Adrenal gland (tissue), 5 donors: ENCODE measurements around the gene NFKBIZ.

ENCODE experiments used
- POLR2A ChIP-seq, 2 donors: fragments of 450-650 bp; IDR thresholded peaks; one replicate each; pipeline ENCODE4 v1.6.1; 2017; ENCODE audit warnings: antibody characterized with exemption in 2 of 2, mild to moderate bottlenecking in 2 of 2, moderate library complexity in 1 of 2
- TF ChIP-seq, protein P1 (sequence below), 6 experiments: fragments of 450-650 bp in 4 of 6; fragments of 200-600 bp in 2 of 6; sonication (generic) in 1 of 6; IDR thresholded peaks; 1 replicate in 5 of 6; 2 replicates in 1 of 6; pipeline versions ENCODE4 v1.5.1 to v1.8.0; 2016 to 2021; ENCODE audit warnings: antibody characterized with exemption in 6 of 6, mild to moderate bottlenecking in 2 of 6, moderate library complexity in 1 of 6
- donor health status: DM: no; HTN: no; CAD: no.

DNA sequence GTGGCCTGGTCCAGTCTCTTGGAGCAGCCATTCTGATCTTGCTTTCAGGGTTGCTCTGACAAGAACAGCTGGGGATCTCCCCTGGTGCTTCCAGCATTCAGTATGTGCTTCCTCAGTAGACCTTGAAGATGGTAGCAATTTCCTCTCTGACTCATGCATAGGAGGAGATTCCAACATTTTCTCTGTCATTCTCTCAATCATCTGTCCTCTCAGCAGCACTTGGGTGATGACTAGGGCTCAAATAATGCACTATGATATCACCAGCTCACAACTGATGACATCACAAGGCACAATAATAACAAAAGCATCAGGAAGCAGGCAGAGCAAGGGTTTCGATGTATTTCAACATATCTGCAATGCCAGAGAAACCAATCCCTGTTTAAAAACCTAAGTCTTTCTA, 52.7 kb downstream of the NFKBIZ start:
- TF ChIP-seq POLR2A (IDR thresholded peaks at IDR 0.05) = no peak
- TF ChIP-seq, protein P1, sequence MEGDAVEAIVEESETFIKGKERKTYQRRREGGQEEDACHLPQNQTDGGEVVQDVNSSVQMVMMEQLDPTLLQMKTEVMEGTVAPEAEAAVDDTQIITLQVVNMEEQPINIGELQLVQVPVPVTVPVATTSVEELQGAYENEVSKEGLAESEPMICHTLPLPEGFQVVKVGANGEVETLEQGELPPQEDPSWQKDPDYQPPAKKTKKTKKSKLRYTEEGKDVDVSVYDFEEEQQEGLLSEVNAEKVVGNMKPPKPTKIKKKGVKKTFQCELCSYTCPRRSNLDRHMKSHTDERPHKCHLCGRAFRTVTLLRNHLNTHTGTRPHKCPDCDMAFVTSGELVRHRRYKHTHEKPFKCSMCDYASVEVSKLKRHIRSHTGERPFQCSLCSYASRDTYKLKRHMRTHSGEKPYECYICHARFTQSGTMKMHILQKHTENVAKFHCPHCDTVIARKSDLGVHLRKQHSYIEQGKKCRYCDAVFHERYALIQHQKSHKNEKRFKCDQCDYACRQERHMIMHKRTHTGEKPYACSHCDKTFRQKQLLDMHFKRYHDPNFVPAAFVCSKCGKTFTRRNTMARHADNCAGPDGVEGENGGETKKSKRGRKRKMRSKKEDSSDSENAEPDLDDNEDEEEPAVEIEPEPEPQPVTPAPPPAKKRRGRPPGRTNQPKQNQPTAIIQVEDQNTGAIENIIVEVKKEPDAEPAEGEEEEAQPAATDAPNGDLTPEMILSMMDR (IDR thresholded peaks at IDR 0.05) = no peak
